Endothelial cell of umbilical vein (primary cell): ENCODE measurements around the gene PRIM2. TPM values are rescaled to one million over a fixed set of nuclear protein-coding genes. Genes with fewer than 3 reads are reported as not detected.
"Not testable (repeated sequence)": the region's sequence is repeated elsewhere in the genome, so short reads cannot be mapped to it uniquely, and the experiment has no call there.

Experiments used
- BruUV-seq: library from RNA; stranded (reverse); fragments of 400-500 nt; replicated peaks from 2 replicates; lab custom pipeline; 2021; lab: Mats Ljungman, UMichigan
- CTCF ChIA-PET: fragments of 300-600, 350-600 bp; sonication (Branson Sonifier 250); formaldehyde crosslinking; loops from one replicate; lab custom pipeline; 2021; ENCODE audit warnings: antibody characterized with exemption, inconsistent platforms; lab: Charles Lee
- POLR2A ChIA-PET: fragments of 300-600, 350-600 bp; sonication (Branson Sonifier 250); formaldehyde crosslinking; loops from one replicate; lab custom pipeline; 2021; ENCODE audit warnings: antibody characterized with exemption, inconsistent platforms; lab: Charles Lee
- DNase-seq: peaks from one replicate; pipeline ENCODE4 v3.0.0-alpha.2; 2011; ENCODE audit warnings: low read depth, low spot score
- FAIRE-seq: peaks from 2 replicates; lab custom pipeline; 2011; peaks lifted over from hg19 to GRCh38; lab: Jason Lieb, UNC
- H2AFZ ChIP-seq: 2 replicates; pipeline ENCODE4 v1.6.0; 2012; ENCODE audit warnings: low read depth, low read length, control low read depth, inconsistent platforms
- H3K27ac ChIP-seq: 2 replicates; pipeline ENCODE4 v1.5.1; 2011; ENCODE audit warnings: low read depth, mild to moderate bottlenecking, control low read depth, low read length, moderate library complexity; ENCODE audit not compliant: insufficient read depth
- H3K27me3 ChIP-seq, 2 experiments: 2 replicates each; pipeline versions ENCODE4 v1.6.0 to v1.6.1; 2011; ENCODE audit warnings: low read length in 2 of 2, mixed read lengths in 1 of 2; ENCODE audit not compliant: control insufficient read depth in 2 of 2, insufficient read depth in 2 of 2
- H3K36me3 ChIP-seq, 2 experiments: 2 replicates in 1 of 2; 3 replicates in 1 of 2; pipeline ENCODE4 v1.5.1; 2011; ENCODE audit warnings: low read length in 2 of 2, mild to moderate bottlenecking in 1 of 2, moderate library complexity in 1 of 2; ENCODE audit not compliant: control insufficient read depth in 2 of 2, insufficient read depth in 2 of 2; ENCODE audit errors: extremely low read depth in 1 of 2
- H3K4me1 ChIP-seq: 3 replicates; pipeline ENCODE4 v1.5.1; 2011; ENCODE audit warnings: mild to moderate bottlenecking, low read length; ENCODE audit not compliant: control insufficient read depth, insufficient read depth; ENCODE audit errors: extremely low read depth
- H3K4me2 ChIP-seq: 2 replicates; pipeline ENCODE4 v1.6.1; 2011; ENCODE audit warnings: low read length, control low read depth, mixed read lengths; ENCODE audit not compliant: insufficient read depth
- H3K4me3 ChIP-seq, 3 experiments: fragments of 200-600 bp in 1 of 3; sonication (generic), shearing (Covaris generic) in 1 of 3; replicated peaks in 1 of 3; 2 replicates each; pipeline ENCODE4 v1.5.1; 2011 to 2016; ENCODE audit warnings: control low read depth in 3 of 3, low read length in 3 of 3, mild to moderate bottlenecking in 2 of 3, inconsistent platforms in 1 of 3, low read depth in 1 of 3, moderate library complexity in 1 of 3; ENCODE audit not compliant: insufficient read depth in 1 of 3
- H3K79me2 ChIP-seq: 2 replicates; pipeline ENCODE4 v1.6.0; 2012; ENCODE audit warnings: low read length, inconsistent platforms; ENCODE audit not compliant: control insufficient read depth, insufficient read depth
- H3K9ac ChIP-seq: replicated peaks from 2 replicates; pipeline ENCODE3; 2011; ENCODE audit warnings: low read length, control low read depth; ENCODE audit not compliant: insufficient read depth; ENCODE audit errors: extremely low read depth
- H3K9me1 ChIP-seq: replicated peaks from 3 replicates; pipeline ENCODE4 v1.6.0; 2011; ENCODE audit warnings: mild to moderate bottlenecking, low read length; ENCODE audit not compliant: control insufficient read depth, insufficient read depth; ENCODE audit errors: extremely low read depth
- H3K9me3 ChIP-seq: replicated peaks from 2 replicates; pipeline ENCODE4 v1.5.1; 2012; ENCODE audit warnings: low read length, inconsistent platforms; ENCODE audit not compliant: control insufficient read depth, insufficient read depth
- H4K20me1 ChIP-seq: replicated peaks from 2 replicates; pipeline ENCODE3; 2011; ENCODE audit warnings: mild to moderate bottlenecking, low read length; ENCODE audit not compliant: control insufficient read depth, insufficient read depth; ENCODE audit errors: extremely low read depth
- dilution Hi-C: fragments of 300-500 bp; cut with MboI; formaldehyde crosslinking; loops from one replicate; pipeline ENCODE4 v1.15.0; 2019; ENCODE audit warnings: low sequenced_read_pairs; ENCODE audit not compliant: extremely low pct_ligation_motif_present
- intact Hi-C: fragments of 100-400 bp; cut with micrococcal nuclease; formaldehyde crosslinking; loops from one replicate; pipeline ENCODE4 v1.10.0; 2022
- polyA plus RNA-seq, 4 experiments: library from polyadenylated mRNA; depleted of rRNA in 3 of 4; stranded (reverse) in 3 of 4; unstranded in 1 of 4; fragments of >200 nt; gene quantifications; 2 replicates each; pipeline versions ENCODE4 v1.2.1 to v1.2.3, GENCODE V29; 2011 to 2012; ENCODE audit warnings: missing spikeins in 1 of 4
- total RNA-seq: library from RNA; stranded (reverse); gene quantifications from 2 replicates; pipeline ENCODE4 v1.2.3, GENCODE V29; 2021

PRIM2 gene
- total and polyA plus RNA-seq, 2 donors (not counting 3 experiments of a cell fraction or from before 2014, with no cell fraction given) = 5.3 to 21.0 TPM

GRCh38 chr6:57519198-57519597, 201.8 kb downstream of the PRIM2 start:
- not testable (repeated sequence) for FAIRE-seq

GRCh38 chr6:57521085-57521484, 203.7 kb downstream of the PRIM2 start:
- not testable (repeated sequence) for BruUV-seq, H3K9me1 ChIP-seq
- CTCF ChIA-PET = interaction anchor here (0.7 kb wide), 1 partner anchor 618 kb away, joined by 3 read pairs; no protein-coding TSS in a partner anchor

More at GRCh38 chr6:57519198-57519597, 201.8 kb downstream of the PRIM2 start:
- H3K4me1 ChIP-seq, H3K79me2 ChIP-seq, BruUV-seq, H3K4me2 ChIP-seq, POLR2A ChIA-PET, CTCF ChIA-PET, H3K27me3 ChIP-seq, H3K4me3 ChIP-seq, intact Hi-C loops, DNase-seq, dilution Hi-C loops, H3K9me3 ChIP-seq, H2AFZ ChIP-seq, H3K27ac ChIP-seq, H3K36me3 ChIP-seq, H3K9ac ChIP-seq, H3K9me1 ChIP-seq, H4K20me1 ChIP-seq: not testable (repeated sequence)

GRCh38 chr6:57523221-57523620, 205.8 kb downstream of the PRIM2 start:
- H3K9ac ChIP-seq, dilution Hi-C loops, BruUV-seq, H3K4me2 ChIP-seq, intact Hi-C loops, H3K36me3 ChIP-seq, H2AFZ ChIP-seq, POLR2A ChIA-PET, DNase-seq, H3K27me3 ChIP-seq, CTCF ChIA-PET, H3K4me3 ChIP-seq, H3K9me1 ChIP-seq, H3K4me1 ChIP-seq, H4K20me1 ChIP-seq, FAIRE-seq, H3K9me3 ChIP-seq, H3K79me2 ChIP-seq, H3K27ac ChIP-seq: not testable (repeated sequence)

More at GRCh38 chr6:57521085-57521484, 203.7 kb downstream of the PRIM2 start:
- H3K27me3 ChIP-seq, FAIRE-seq, H3K4me3 ChIP-seq, H3K9ac ChIP-seq, H3K36me3 ChIP-seq, intact Hi-C loops, H3K27ac ChIP-seq, H3K4me2 ChIP-seq, H3K4me1 ChIP-seq, H3K9me3 ChIP-seq, H2AFZ ChIP-seq, H4K20me1 ChIP-seq, H3K79me2 ChIP-seq, POLR2A ChIA-PET, dilution Hi-C loops: not testable (repeated sequence)
- peak; percentile 2 for DNase-seq

GRCh38 chr6:57529755-57530154, 212.3 kb downstream of the PRIM2 start:
- H3K4me3 ChIP-seq, CTCF ChIA-PET, H3K4me2 ChIP-seq, dilution Hi-C loops, H3K4me1 ChIP-seq, H4K20me1 ChIP-seq, H2AFZ ChIP-seq, H3K9ac ChIP-seq, DNase-seq, H3K9me3 ChIP-seq, H3K9me1 ChIP-seq, BruUV-seq, H3K79me2 ChIP-seq, POLR2A ChIA-PET, intact Hi-C loops, H3K36me3 ChIP-seq, H3K27ac ChIP-seq, H3K27me3 ChIP-seq, FAIRE-seq: not testable (repeated sequence)
